ENCODE measurements around the gene NOCT. TPM values are rescaled to one million over a fixed set of nuclear protein-coding genes. Genes with fewer than 3 reads are reported as not detected.

The NOCT gene
- total and polyA plus RNA-seq, 2 of the 8 experiments (the other 6 are each of a cell fraction or from before 2014, with no cell fraction given) = 10.4 to 45.5 TPM

DNA sequence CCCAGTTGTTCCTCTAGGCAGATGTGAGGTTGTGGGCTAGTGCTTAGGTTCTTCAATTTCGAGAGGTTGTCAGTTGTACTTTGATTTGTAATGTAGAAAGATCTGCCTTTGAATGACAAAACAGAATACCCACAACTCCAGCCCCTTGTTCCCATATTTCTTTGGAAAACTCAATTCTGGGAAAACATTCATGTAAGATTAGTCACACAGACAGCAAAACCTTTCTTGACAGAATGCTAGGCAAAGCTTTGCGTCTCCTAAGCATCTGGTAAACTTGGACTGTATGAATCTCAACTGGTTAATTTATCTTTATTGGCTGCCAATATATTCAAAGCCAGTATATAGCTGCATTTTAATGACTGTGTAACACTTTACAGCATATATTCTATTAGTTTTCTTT is 34.9 kb downstream of the NOCT start:
- DNase-seq (ENCODE audit: low read depth in 1 of 2, low spot score in 2 of 2) (no peak), FAIRE-seq (no peak)
- Histone ChIP-seq H2BK20ac (ENCODE audit: low read length) (no peak overlapping the region), H2BK12ac (ENCODE audit: low read depth, low read length) (no peak overlapping the region), H2BK120ac (replicated peaks; ENCODE audit: low read depth, low read length) (no peak overlapping the region), H3K27me3 (replicated peaks in 1 of 4; ENCODE audit: control insufficient read depth in 3 of 4, extremely low read depth in 1 of 4, insufficient read depth in 3 of 4, low read length in 3 of 4) (no peaks in the 10 kb centered on the region), H3K14ac (ENCODE audit: insufficient read length) (no peak overlapping the region), H3K79me2 (ENCODE audit: control insufficient read depth in 1 of 2, insufficient read depth in 2 of 2, low read length in 2 of 2) (no peaks in the 10 kb centered on the region; a peak in 1 of 4 replicates), H3K4ac (replicated peaks; ENCODE audit: insufficient read length, low read depth, low read length) (no peak overlapping the region), H2BK5ac (ENCODE audit: low read depth, low read length) (no peak overlapping the region), H2AFZ (ENCODE audit: low read length) (no peak overlapping the region), H3K27ac (ENCODE audit: low read depth, low read length) (no peak overlapping the region), H3K9ac (replicated peaks in 1 of 4; ENCODE audit: extremely low read depth in 1 of 4, low read depth in 3 of 4, low read length in 3 of 4) (no peak overlapping the region), H2BK15ac (ENCODE audit: low read length) (no peak overlapping the region), H3K36me3 (ENCODE audit: control insufficient read depth in 2 of 4, insufficient read depth in 4 of 4, low read length in 3 of 4) (peaks cover 0 to 25% (median 8%) of the 10 kb centered on the region in 4 experiments; a peak in 6 of 8 replicates), H3K79me1 (ENCODE audit: low read depth, low read length) (no peaks in the 10 kb centered on the region), H3K23me2 (ENCODE audit: low read depth, low read length) (no peaks in the 10 kb centered on the region), H4K20me1 (replicated peaks in 1 of 2; ENCODE audit: control insufficient read depth in 1 of 2, insufficient read depth in 2 of 2, low read length in 2 of 2) (peaks cover 2 to 4% of the 10 kb centered on the region in 2 experiments), H3K18ac (ENCODE audit: extremely low read depth, low read length) (no peak overlapping the region), H3K4me3 (ENCODE audit: extremely low read depth in 1 of 4, insufficient read depth in 2 of 4, low read depth in 3 of 4, low read length in 4 of 4) (no peak overlapping the region), H3K23ac (ENCODE audit: insufficient read length) (no peak overlapping the region), H4K91ac (replicated peaks; ENCODE audit: insufficient read length, low read length) (no peak overlapping the region), H3K56ac (replicated peaks; ENCODE audit: insufficient read length, low read depth, low read length) (no peak overlapping the region), H3K4me1 (replicated peaks in 1 of 4; ENCODE audit: control insufficient read depth in 3 of 4, insufficient read depth in 4 of 4, low read length in 3 of 4) (no peaks in the 10 kb centered on the region), H3K4me2 (ENCODE audit: insufficient read depth in 1 of 2, low read depth in 2 of 2, low read length in 2 of 2) (no peak overlapping the region; a peak in 1 of 4 replicates), H4K5ac (ENCODE audit: insufficient read length, low read depth, low read length) (no peak overlapping the region), H4K8ac (ENCODE audit: extremely low read depth, insufficient read depth, low read length) (no peak overlapping the region), H3K9me3 (ENCODE audit: insufficient read depth in 2 of 2, low read depth in 1 of 2, low read length in 1 of 2) (no peaks in the 10 kb centered on the region), H2AK5ac (ENCODE audit: low read depth, low read length) (no peak overlapping the region)
- POLR2A ChIA-PET (ENCODE audit: partially characterized antibody) = interaction anchor here (1.1 to 1.3 kb wide), 3 partner anchors 9 to 26 kb away, joined by 3 to 4 read pairs (median 4); no protein-coding TSS in a partner anchor
- whole genome bisulfite sequencing, 2 experiments (ENCODE audit: extremely low coverage in 1 of 2, insufficient coverage in 1 of 2, insufficient read length in 1 of 2, insufficient replicate concordance in 2 of 2, low coverage in 1 of 2, low lambda C conversion rate in 2 of 2, missing lambda C conversion rate in 1 of 2) = 82% methylated on average over 2 of the region's 2 CpGs; no CpG with 5 or more reads in 1 of the 2 experiments
- CTCF ChIA-PET (ENCODE audit: partially characterized antibody) = no interaction called here
- TF ChIP-seq KDM1A (IDR thresholded peaks at IDR 0.05; ENCODE audit: borderline replicate concordance, low read length) (no peak), JUN (IDR thresholded peaks at IDR 0.05; ENCODE audit: low read depth, low read length) (no peak), HDAC2 (IDR thresholded peaks at IDR 0.05; ENCODE audit: borderline replicate concordance in 1 of 2, low read depth in 2 of 2, low read length in 2 of 2) (no peak), RBBP5 (IDR thresholded peaks at IDR 0.05; ENCODE audit: borderline replicate concordance, low read depth, low read length) (no peak), BACH1 (IDR thresholded peaks at IDR 0.05; ENCODE audit: low read length) (no peak), SAP30 (IDR thresholded peaks at IDR 0.05; ENCODE audit: insufficient read depth, insufficient replicate concordance, low read length) (no peak), SIN3A (conservative IDR thresholded peaks at IDR 0.05 in 1 of 2, IDR thresholded peaks at IDR 0.05 in 1 of 2; ENCODE audit: low read depth in 1 of 2, low read length in 2 of 2) (no peak), RFX5 (IDR thresholded peaks at IDR 0.05; ENCODE audit: borderline replicate concordance, low read depth, low read length) (no peak), TCF12 (IDR thresholded peaks at IDR 0.05; ENCODE audit: low read depth, low read length) (no peak), ZNF274 (IDR thresholded peaks at IDR 0.05; ENCODE audit: borderline replicate concordance, extremely low read depth, low read length) (no peak), RAD21 (IDR thresholded peaks at IDR 0.05 in 1 of 2, conservative IDR thresholded peaks at IDR 0.05 in 1 of 2; ENCODE audit: low read depth in 2 of 2, low read length in 2 of 2) (no peak)
- TF ChIP-seq, protein P1, sequence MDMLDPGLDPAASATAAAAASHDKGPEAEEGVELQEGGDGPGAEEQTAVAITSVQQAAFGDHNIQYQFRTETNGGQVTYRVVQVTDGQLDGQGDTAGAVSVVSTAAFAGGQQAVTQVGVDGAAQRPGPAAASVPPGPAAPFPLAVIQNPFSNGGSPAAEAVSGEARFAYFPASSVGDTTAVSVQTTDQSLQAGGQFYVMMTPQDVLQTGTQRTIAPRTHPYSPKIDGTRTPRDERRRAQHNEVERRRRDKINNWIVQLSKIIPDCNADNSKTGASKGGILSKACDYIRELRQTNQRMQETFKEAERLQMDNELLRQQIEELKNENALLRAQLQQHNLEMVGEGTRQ (IDR thresholded peaks at IDR 0.05; ENCODE audit: low read length) = no peak

Data from H1 (cell line).